C4-2B (cell line): ENCODE data around the gene LAGE3.

ENCODE experiments used
- H3K27ac ChIP-seq: fragments of 450-650 bp; 2 replicates; pipeline ENCODE4 v1.5.1; 2017
- CTCF ChIP-seq: fragments of 450-650 bp; conservative IDR thresholded peaks from 2 replicates; pipeline ENCODE4 v1.5.1; 2017; ENCODE audit warnings: mild to moderate bottlenecking
- ZFX ChIP-seq: fragments of 450-650 bp; IDR thresholded peaks from 2 replicates; pipeline ENCODE4 v1.6.1; 2017

The LAGE3 gene

GRCh38 chrX:154515966-154516655 is 37.0 kb upstream of the LAGE3 start, which contains the start of gene FAM3A:
Gene FAM3A (minus strand): TSS chrX:154516232. CDS start chrX:154515772, 460 bp downstream.
- H3K27ac ChIP-seq: peak within 1 kb of the TSS; percentile 89
- TF ChIP-seq CTCF: no peak
- peak; percentile 72 for TF ChIP-seq ZFX

GRCh38 chrX:154515090-154515965 is 36.2 kb upstream of the LAGE3 start:
- H3K27ac ChIP-seq: peak overlapping the region; percentile 89
- TF ChIP-seq ZFX (no peak), CTCF (no peak)

- TF ChIP-seq CTCF (no peak), ZFX (no peak)
- no peak overlapping the region for H3K27ac ChIP-seq
Measured at GRCh38 chrX:154513716-154514115, 34.6 kb upstream of the LAGE3 start.

GRCh38 chrX:154512879-154513553 is 33.9 kb upstream of the LAGE3 start:
- no peak overlapping the region for H3K27ac ChIP-seq
- TF ChIP-seq CTCF (no peak), ZFX (no peak)

GRCh38 chrX:154511761-154512160 is 32.7 kb upstream of the LAGE3 start:
- H3K27ac ChIP-seq: no peak overlapping the region
- TF ChIP-seq CTCF: no peak
- no peak for TF ChIP-seq ZFX

GRCh38 chrX:154509455-154509854 is 30.4 kb upstream of the LAGE3 start:
- no peak overlapping the region for H3K27ac ChIP-seq
- no peak for TF ChIP-seq CTCF
- no peak for TF ChIP-seq ZFX
